LNCaP clone FGC (cell line): ENCODE data around the gene TCAP.

Source experiments
- DNase-seq: peaks from one replicate; pipeline ENCODE4 v3.0.0-alpha.2; 2011; ENCODE audit warnings: low read depth
- H3K4me3 ChIP-seq: 2 replicates; pipeline ENCODE4 v1.5.1; 2011; ENCODE audit warnings: mild to moderate bottlenecking, low read depth, low read length, control low read depth
- CTCF ChIP-seq: IDR thresholded peaks from 2 replicates; pipeline ENCODE4 v1.5.1; 2012; ENCODE audit warnings: mild to moderate bottlenecking; ENCODE audit not compliant: control insufficient read depth, insufficient read depth; ENCODE audit errors: extremely low read depth

Gene TCAP

GRCh38 chr17:39663340-39663687 lies 1.8 kb upstream of the TCAP start:
- TF ChIP-seq CTCF = no peak
- no peak overlapping the region for H3K4me3 ChIP-seq
- no peak for DNase-seq

- DNase-seq = no peak
- no peak for TF ChIP-seq CTCF
- no peak overlapping the region for H3K4me3 ChIP-seq
Measured at GRCh38 chr17:39663688-39664580, 1.2 kb upstream of the TCAP start.

- TF ChIP-seq CTCF = no peak
- no peak for DNase-seq
- H3K4me3 ChIP-seq = no peak overlapping the region
Measured at GRCh38 chr17:39665642-39666224, 584 bp downstream of the TCAP start.

GRCh38 chr17:39666231-39666600 lies 1.1 kb downstream of the TCAP start:
- TF ChIP-seq CTCF = no peak
- DNase-seq = no peak
- H3K4me3 ChIP-seq = no peak overlapping the region

- no peak overlapping the region for H3K4me3 ChIP-seq
- DNase-seq = no peak
- TF ChIP-seq CTCF = no peak
Measured at GRCh38 chr17:39666601-39667261, 1.6 kb downstream of the TCAP start.

- no peak for DNase-seq
- H3K4me3 ChIP-seq = no peak overlapping the region
- no peak for TF ChIP-seq CTCF
Measured at GRCh38 chr17:39667262-39667944, 2.3 kb downstream of the TCAP start.
